NCI-H2196 (cell line): Measurements from ENCODE around the gene PHGDH.
"Not testable (repeated sequence)": the region's sequence is repeated elsewhere in the genome, so short reads cannot be mapped to it uniquely, and the experiment has no call there.

Experiments used
- DNase-seq: peaks from one replicate; lab custom pipeline; 2025; ENCODE audit not compliant: unreplicated experiment; lab: John Stamatoyannopoulos, UW

PHGDH gene

DNA sequence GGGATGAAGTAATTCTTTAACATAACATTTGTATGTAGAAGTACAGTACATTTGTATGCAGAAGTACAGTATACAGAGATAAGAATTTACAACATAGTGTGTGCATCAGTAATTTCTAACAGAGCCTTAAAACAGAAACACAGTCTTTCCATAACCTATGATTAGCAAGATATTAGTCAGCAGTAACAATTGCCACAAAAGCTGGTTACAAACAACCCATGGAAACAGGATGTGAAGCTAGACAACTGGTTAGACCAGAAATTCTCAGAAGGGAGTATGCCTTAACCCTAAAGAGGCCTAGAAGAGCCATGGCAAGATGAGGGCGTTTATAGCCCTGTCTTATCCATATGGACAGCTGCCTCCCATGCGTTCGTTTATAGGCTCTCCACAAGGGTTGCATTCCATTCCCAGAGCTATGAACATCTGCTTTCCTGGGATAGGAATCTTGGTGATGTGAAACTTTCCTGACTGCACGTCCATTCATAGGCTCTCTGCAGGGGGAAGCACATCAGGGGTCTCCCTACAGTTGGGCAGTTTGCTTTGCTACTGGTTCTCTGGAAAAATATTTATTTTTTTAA is 74.8 kb downstream of the PHGDH start:
- not testable (repeated sequence) for DNase-seq

DNA sequence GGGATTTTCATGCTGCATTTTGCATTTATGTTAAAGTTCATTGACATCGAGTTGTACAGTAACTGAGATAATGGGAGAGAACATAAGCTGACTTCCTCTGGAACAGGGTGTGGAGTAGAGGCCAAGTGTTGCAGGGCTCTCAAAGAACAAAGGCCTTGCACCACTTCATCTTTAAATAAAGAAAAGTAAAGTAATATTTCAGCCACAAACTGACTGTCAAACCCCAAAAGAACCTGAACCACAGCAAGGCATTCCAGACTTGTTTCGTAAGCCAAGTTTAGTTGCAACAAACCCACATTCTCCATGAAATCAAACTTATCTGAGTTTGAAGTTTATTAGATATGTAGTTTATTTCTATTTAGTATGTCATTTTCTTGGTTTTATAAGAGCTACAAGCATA is 76.0 kb downstream of the PHGDH start:
- no peak for DNase-seq

DNA sequence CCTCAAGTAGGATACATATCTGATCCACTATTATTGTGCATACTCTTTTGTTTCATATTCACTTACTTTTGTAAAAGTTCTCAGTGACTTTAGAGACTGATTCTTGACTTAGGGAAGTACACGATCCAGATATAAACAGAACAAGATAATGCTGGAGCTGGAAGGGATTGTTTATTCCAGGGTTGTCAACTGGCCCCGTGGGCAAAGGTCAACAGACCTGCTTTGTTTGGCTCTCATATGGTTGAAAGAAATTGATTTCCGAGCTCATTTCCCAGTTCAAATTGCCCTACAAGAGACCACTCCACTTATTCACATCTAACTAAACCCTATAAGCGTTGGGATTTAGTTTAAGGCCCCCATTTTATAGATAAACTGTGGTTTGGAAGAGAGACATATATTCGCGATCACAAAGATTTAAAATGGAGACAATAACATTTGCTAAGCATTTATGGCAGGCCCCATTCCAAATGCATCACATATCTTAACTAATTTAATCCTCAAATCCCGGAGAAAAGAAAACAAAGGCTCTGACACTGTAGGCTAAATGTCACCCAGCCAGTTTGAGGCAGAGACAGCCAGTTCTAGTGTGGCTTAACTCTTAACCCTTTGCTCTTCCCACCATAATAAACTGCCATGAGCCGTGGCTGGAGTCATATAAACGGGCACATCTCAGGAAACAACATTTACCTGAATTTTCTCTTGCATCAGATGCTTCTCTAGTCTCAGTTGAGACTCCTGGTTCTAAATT is 78.9 kb downstream of the PHGDH start:
- DNase-seq: no peak

DNA sequence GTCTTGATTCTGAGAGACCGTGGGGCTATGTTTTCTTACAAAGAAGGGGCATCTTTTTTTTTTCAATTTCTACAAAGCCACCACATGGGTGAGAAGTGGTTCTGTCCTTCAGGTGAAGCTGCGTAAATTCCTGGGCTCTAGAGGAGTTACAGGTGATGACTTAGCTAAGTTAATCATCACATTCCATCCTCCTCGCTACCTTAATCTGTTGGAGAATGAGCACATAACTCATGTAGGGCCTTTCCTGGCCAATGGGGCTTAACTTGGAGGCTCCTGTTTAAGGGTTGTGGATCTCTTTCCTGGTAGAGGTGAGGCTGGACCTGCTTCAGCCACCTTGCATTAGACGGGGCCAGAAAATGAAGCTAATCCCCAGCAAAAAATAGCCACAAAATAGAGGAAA is 79.6 kb downstream of the PHGDH start:
- DNase-seq: no peak
